Activated CD8-positive, alpha-beta memory T cell treated with anti-CD3 and anti-CD28 coated beads for 48 hours (primary cell): ENCODE data around the gene CATSPERD.

ENCODE experiments used
- DNase-seq, 3 experiments: peaks; one replicate each; pipeline ENCODE4 v3.0.0-alpha.2; 2020; ENCODE audit warnings: low read depth in 2 of 3, low spot score in 2 of 3

CATSPERD gene, protein sequence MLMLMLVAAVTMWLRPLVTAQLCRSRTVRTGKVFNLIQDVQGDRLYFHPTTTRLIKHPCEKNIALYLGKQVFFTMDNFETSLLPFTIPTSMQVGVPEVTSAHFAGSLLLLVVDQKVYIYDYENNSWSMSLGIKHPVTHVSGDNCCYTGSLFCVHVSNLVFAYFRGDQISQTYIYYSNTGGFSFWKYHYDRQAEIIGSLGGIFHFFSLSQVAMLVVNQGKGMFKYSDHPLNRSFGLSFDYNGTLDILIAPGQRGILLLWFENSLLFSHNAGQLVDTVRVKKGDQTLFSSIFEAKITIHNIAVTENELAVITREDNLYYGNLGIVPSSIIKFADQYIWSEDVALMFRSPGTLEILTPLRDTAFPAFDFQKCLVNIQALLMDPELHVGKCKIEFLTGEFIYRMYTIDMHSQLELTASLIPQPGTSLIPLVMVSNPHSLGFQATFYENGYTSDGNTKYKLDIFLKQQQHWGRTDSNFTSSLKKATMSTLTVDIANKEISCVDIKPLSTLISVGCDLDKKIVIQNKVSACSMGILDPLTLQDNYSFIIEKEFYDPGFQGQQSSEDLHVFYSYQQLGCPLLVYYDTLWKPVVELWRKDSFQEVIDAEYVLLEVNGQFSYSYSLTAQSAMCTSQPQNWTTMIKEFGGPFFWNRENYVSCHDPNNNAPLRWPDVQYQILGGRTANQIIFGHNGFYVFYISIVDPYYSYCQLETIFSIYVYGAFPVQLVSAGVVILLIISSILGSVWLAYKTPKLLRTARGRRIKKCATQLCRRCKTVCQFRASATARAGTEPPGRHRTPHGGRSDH

DNA sequence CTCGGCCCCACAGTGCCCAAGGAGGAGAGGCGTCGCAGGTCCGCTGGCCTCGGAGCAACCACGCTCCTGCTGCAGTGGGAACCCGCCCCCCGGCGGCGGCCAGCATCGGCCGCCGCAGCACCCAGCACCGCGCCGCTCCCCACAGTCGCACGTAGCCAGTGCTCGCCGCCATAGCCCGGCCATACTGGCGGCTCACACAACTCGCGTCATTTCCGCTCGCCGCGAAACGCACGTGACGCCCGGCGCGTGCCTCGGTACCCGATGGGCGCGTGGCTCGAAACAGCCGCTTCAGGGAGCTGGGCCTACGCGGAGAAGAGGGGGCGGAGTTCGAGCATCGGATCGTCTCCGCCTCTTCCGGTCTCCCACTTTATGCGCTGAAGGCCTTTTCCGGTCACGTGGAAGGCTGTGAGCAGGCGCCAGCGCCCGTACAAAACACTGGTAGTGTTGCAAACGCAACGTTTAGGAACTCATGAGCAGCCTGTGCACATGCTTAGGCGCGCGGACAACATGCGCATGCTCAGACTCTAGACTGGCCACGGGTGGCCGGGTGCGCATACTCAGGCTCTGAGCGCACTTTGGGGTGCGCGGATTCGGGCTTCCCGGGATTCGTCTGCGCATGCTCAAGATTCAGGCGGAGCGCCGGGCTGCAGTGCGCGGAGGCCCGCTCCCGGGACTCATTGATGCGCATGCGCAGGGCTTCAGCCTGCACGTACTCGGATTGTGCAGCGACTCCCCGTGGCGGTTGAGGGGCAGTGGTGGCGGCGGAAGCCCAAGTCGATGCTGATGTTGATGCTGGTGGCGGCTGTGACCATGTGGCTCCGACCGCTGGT lies at the start of gene CATSPERD, which contains the start of gene LONP1:
CATSPERD (plus strand) TSS at position 677 of the 830 bp plus-strand sequence; CDS start at position 778, 101 bp downstream.
LONP1 (minus strand) TSS at position 186 of the 830 bp plus-strand sequence; CDS start at position 172, 14 bp downstream.
- DNase-seq: peak; percentile 95 to 98 (median 97)

DNA sequence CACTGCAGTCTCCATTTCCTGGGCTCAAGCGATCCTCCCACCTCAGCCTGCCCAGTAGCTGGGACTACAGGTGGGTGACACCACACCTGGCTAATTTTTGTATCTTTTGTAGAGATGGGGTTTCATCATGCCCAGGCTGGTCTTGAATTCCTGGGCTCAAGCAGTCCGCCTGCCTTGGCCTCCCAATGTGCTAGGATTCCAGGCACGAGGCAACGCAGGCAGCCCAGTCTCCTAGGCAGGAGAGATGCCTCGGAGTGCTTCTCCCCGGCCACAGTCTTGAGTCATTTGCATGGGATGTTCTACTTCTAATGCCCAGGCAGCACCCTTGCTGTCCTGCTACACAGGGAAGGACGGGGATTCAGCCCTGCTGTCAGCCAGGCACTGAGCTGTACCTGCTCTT lies 48.8 kb upstream of the CATSPERD start:
- DNase-seq: no peak

DNA sequence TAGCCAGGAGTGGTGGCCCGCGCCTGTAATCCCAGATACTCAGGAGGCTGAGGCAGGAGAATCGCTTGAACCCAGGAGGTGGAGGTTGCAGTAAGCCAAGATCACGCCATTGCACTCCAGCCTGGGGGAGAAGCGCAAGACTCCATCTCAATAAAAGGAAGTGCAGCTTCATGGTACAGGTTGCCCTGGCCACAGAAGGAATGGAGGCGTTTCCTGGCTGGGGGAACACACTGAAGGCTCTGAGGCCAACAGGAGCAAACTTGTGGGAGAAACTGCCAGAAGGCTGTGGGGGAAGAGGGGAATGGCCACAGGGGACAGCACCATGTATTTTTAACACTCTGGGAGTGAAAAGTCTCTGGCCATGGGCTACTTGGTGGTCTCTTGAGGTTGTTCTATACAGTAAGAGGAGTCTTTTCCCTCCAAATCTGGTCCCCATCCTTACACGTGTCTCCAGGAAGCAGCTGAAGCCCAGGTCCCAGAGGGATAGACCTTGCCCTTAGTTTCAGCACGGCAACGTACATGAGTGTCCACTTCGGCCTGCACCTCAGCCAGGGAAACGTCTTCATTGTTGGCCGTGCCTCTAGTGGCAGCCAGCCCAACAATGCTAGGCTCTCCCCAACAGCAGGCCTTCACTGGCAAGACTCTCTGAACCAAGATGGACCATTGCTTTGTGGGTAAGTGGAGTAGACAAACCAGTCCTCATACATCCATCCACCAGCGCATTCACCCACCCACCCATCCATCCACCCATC lies 47.6 kb upstream of the CATSPERD start:
- DNase-seq: no peak

DNA sequence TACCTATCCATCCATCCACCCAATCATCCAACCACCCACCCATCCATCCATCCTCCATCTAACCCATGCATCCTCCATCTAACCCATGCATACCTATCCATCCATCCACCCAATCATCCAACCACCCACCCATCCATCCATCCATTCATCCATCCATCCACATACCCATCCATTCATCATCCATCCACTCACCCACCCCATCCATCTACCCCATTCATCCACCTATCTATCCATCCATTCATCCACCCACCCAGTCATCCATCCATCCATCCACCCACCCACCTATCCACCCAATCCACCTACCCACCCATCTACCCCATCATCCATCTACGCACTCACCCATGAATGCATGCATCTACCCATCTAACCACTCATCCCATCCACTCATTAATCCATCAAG lies 46.7 kb upstream of the CATSPERD start:
- no peak for DNase-seq

DNA sequence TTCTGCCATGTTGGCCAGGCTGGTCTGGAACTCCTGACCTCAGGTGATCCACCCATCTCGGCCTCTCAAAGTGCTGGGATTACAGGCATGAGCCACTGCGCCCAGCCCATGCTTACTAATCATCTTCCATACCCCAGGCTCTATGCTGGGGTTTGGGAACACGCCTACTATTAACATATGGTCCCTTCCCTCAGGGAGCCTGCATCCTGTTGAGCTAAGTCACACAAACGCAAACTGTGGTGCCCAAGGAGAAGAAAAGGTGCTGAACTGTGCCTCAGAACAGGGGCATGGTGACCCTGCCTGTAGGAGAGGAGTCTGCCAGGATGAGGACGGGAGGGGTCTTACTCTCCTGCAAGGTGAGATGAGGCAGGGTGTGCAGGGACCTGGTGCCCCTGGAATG lies 45.7 kb upstream of the CATSPERD start:
- no peak for DNase-seq

DNA sequence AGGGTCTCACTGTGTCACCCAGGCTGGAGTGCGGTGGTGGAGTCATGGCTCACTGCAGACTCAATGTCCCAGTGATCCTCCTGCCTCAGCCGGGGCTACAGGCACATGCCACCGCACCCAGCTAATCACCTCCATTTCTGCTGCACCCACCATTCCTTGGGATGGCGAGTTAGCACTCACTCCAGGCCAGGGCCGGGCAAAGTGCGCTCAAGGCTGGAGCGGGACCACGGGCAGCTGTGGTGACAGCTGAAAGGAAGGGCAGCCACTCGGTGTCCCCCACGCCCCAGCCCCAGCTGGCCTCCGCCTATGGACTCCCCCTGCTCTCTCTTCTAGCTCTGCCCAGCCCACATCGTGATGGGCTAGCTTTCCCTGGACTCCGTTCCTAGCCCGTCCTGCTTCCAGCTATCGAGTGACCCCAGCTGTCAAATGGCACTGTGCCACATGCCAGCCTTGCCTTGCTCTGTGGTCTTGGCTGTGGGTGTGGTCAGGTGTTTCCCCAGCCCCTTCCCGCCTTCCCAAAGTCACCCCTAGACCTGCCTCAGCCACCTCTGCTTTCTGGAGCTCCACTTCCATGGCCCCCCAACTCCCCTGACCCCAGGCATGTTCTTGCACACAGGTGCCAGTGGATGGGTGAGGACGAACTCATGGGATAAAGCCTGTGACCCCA lies 44.2 kb upstream of the CATSPERD start:
- DNase-seq: no peak

DNA sequence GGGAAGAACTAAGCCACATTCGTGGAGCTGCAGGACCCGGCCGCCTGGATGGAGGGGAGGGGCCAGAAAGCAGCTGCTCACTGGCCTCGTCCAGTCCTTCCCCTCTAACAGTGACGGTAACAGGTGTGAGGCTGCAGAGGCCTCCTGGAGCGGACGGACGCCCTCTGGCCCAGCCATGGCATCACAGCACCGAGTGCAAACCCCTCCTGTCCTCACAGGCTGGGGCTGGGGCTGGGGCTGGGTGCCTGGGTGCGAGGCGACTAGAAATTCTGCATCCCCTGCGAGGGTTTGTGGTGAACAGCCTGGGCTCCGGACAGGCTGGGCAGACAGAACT lies 43.7 kb upstream of the CATSPERD start:
- no peak for DNase-seq

DNA sequence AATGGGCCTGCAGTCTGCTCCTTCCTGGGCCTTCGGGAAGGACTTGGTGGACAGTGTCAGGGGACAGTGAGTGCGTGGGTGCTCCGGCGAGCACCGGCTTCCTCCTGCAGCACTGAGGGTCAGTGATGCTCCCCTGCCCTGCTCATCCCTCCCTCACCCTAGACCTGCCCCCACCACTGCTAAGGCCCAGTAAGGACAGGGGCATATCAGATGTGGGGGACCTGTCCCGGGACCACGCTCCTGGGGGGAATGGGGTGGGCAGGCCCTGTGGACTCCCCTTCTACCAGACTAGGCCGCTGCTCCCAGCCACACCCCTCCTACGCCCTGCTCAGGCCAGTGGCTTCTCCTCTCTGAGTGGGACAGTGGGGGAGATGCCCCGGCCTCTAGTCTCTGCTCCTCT lies 43.3 kb upstream of the CATSPERD start:
- no peak for DNase-seq

DNA sequence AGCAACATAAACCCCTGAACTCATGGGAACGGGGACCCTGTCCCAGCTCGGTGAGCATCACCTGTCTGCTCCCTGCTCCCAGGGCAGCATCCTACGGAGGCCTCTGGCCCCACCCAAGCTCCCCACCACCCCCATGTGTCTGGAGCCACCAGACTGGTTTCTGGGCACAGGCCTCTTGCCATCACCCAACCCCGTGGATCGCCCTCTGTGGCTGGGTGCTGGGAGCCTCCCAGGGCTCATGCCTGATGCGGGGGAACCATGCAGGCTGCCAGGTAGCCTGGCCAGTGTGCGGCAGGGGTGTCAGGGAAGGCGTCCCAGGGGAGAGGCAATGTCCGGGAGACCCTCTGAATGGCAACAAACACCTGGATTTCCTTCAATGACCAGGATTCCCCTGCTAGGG lies 42.9 kb upstream of the CATSPERD start:
- no peak for DNase-seq

DNA sequence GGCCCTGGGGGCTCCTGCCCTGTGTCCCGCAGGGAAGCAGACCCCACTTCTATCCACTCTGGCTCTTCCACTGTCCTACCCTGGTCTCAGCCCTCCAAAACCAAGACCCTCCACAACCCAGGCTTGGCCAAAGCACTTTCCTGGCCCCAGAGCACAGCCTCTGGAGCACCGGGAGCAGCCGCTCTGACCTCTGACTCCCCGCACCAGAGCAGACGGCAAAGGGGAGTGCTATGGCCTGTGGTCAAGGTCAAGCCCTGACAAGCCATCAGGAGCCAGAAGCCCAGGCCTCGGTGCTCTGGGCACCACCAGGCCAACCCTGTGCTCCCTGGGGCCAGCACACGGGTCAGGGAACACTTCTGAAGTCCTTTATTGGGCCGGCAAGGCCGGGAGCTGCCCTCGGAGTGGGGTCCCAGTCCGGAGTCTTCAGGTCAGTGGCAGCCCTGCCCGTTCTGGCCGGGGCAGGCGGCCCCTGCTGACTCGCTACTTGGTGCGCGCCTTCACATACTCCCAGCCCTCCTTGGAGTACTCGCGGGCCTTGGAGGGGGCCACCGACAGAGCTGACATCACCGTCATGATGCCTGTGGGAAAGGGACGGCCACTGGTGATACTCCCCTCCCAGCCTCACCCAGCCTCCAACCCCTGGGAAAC lies 42.2 kb upstream of the CATSPERD start:
- DNase-seq: no peak

DNA sequence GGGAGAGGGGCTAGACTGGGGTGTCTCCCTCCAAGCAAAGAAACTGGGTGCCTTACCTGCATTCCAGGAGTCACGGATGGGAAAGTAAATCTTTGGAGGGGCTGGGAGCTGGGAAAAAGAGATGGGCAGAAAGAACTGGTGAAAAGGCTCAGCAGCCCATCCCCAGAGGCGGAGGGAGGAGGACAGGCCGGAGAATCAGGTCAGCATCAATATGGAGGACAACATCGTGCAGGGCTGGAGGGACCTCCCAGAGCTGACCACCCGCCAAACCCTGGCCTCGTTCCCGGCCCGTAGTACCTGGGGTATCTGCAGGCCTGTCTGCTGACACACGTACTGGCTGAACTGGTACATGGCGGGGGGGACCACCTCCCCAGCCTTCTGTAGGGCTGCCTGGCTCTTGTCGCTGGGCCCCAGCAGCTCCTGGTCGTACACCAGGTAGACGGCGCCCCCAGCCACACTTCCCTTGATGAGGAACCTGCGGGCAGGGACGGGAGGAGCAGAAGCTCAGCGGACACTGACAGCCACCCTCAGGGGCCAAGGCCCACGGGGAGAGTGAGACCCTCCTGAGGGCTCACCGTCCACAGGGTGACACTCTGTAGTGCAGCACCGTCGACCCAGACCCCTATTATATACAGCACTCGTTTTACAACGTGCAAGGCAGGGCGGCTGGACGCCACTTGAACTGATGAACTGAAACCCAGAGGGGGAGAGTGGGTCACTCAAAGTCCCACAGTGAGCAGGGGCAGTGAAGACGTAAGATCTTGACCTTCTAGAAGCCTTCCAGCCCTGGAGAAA lies 41.0 kb upstream of the CATSPERD start:
- DNase-seq: no peak

DNA sequence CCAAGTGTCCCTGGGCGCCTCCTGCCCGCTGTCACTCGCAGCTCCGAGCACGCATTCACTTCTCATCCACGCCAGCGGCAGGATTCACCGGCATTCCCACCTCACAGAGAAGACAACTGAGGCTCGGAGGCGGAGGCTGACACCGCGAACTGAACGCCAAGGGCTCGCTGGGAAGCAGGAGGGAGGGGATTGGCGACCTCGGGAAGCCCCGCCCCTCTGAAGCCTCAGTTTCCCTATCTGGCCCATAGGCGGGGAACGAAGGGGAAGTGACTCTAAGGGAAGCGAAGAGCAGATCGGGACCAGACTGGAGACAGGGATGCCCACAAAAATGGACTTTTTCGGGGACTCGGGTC lies 40.4 kb upstream of the CATSPERD start:
- no peak for DNase-seq

DNA sequence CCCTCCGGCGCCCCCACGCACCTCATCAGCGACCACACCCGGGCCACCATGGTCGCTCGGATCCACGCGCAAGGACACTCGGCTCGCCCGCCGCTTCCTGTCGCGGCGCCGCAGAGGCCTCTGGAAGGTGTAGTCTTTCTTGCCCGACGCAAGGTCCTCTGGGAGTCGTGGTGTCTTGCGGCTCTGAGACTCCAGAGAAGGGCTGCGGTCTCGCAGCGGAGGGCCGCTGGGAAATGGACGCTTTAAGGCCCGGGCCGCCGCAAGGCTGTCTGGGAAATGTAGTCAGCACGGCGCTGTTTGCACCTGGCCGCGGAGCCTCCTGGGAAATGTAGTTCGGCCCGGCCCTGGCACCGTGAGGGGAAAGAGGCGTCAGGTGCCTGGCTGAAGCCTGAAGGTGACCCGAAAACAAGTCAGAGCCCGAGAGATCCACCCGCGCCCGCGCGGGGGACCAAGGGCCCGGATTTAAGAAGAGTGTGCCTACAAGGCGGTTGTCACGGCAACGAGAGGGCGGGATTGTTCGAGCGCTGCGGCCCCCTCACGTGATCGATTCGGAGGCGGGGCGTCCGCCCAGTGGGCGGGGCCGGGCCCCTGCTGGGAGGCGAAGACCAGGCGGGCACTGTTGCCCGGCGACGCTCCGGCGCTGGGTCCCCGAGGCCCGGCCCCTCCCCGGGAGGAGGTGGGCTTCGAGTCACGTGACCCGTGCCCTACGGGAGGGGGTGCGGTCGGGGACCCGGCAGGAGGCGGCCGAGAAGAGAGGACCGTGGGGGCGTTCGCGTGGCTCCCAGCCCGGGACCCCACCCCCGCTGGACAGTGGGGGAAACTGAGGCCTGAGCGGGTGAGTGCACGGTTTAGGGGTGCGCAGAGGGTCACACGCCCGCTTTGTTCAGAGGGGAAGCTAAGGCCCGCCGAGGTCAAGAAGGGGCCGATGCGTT lies 39.7 kb upstream of the CATSPERD start, which contains the start of the genes HSD11B1L and MICOS13:
HSD11B1L (plus strand) TSS at position 591 of the 932 bp plus-strand sequence. CDS start 3,806 bp downstream, outside the sequence.
MICOS13 (minus strand) TSS at position 80 of the 932 bp plus-strand sequence; CDS start at position 50, 30 bp downstream.
- DNase-seq: peak; percentile 90 to 95 (median 93)

DNA sequence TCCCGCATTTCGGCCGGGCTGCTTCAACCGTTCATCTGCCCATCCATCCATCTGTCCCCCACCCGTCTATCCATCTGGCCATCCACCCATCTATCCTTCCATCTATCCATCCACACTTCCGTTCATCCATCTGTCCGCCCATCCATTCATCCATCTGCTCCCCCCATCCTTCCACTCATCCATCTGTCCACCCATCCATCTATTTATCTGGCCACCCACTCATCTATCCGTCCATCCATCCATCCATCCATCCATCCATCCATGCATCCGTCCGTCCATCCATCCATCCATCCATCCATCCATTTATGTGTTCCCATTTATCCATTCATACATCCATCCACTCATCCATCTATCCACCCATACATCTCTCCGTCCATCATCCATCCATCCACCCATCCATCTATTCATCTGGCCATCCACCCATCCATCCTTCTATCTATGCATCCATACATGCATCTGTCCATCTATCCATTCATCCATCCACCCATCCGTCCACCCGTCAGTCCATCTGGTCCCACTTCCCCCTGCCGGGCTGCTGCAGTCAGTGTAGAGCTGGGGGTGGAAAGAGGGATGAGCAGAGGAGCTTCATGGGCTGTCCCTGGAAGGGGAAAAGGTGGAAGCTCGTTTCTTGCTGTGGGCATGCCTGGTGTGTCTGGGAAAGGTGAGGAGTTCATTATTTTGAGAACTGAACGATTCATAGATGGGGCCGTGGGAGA lies 38.9 kb upstream of the CATSPERD start:
- no peak for DNase-seq

DNA sequence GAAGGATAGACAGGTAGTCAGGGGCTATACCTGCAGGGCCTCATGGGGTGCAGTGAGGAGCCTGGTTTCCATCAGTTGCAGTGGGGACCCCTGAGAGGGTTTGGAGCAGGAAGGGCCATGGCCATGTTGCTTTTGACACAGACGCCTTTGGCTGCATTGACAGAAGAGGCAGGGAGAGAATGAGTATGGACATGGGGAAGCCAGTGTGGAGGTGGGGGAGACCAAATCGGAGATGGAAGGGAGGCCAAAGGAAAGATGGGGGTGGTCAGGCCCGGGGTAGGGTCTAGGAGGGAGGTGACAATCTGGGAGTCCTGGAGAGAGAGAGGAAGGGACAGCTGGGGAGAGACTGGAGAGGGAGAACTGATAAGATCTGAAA lies 38.3 kb upstream of the CATSPERD start:
- no peak for DNase-seq

DNA sequence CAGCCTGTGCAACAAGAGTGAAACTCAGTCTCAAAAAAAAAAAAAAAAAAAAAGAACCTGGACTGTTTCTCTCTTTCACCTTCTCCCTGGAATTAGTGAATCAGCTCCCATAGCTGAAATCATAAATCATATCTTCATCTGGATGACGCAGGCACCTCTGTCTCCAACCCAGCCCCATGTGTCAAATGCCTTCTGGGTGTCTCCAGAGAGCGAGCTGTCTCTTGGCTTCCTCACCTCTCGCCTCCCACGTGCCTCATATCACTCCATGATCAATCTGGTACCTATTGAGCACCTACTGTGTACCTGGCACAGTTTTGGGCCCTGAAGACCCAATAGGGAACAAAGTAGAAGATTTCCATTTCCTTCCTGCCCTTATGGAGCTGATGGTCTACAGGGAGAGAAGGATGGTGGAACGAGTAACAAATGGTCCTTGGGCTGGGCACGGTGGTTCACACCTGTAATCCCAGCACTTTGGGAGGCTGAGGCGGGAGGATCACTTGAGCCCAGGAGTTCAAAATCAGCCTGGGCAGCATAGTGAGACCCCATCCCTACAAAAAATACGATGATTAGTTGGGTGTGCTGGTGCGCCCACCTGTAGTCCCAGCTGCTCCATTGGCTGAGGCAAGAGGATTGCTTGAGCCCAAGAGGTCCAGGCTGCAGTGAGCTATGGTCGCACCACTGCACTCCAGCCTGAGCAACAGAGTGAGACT lies 37.1 kb upstream of the CATSPERD start:
- DNase-seq: no peak
